Neural progenitor cell (in vitro differentiated cells): ENCODE data around the gene PRX. TPM values are rescaled to one million over a fixed set of nuclear protein-coding genes. Genes with fewer than 3 reads are reported as not detected.
A peak's percentile ranks its signal among the peaks of the same experiment; 100 is the strongest.

Source experiments
- DNase-seq: peaks from one replicate; pipeline ENCODE4 v3.0.0-alpha.2; 2016; ENCODE audit warnings: low spot score
- H2AFZ ChIP-seq: fragments of 200-600 bp; sonication (generic); replicated peaks from 2 replicates; pipeline ENCODE4 v1.6.1; 2016; ENCODE audit warnings: antibody characterized with exemption
- H3F3A ChIP-seq: fragments of 200-600 bp; sonication (generic); 2 replicates; pipeline ENCODE4 v1.6.1; 2016; ENCODE audit warnings: antibody characterized with exemption, low read depth
- H3K27ac ChIP-seq: fragments of 200-600 bp; sonication (generic); 2 replicates; pipeline ENCODE4 v1.5.1; 2016; ENCODE audit warnings: mild to moderate bottlenecking
- H3K27me3 ChIP-seq: fragments of 200-600 bp; sonication (generic); 2 replicates; pipeline ENCODE4 v1.6.1; 2016; ENCODE audit warnings: mild to moderate bottlenecking, moderate library complexity
- H3K36me3 ChIP-seq: fragments of 200-600 bp; sonication (generic); 2 replicates; pipeline ENCODE4 v1.5.1; 2016
- H3K4me1 ChIP-seq: fragments of 200-600 bp; sonication (generic); 2 replicates; pipeline ENCODE4 v1.6.1; 2016; ENCODE audit warnings: mixed run types
- H3K4me2 ChIP-seq: fragments of 200-600 bp; sonication (generic); 2 replicates; pipeline ENCODE4 v1.6.1; 2016
- H3K4me3 ChIP-seq: fragments of 200-600 bp; sonication (generic); 2 replicates; pipeline ENCODE4 v1.5.1; 2016
- H3K79me2 ChIP-seq: fragments of 200-600 bp; sonication (generic); 2 replicates; pipeline ENCODE4 v1.6.1; 2016; ENCODE audit warnings: low read depth
- H3K9ac ChIP-seq: fragments of 200-600 bp; sonication (generic); 2 replicates; pipeline ENCODE4 v1.6.1; 2016
- H3K9me3 ChIP-seq: fragments of 200-600 bp; sonication (generic); 2 replicates; pipeline ENCODE4 v1.5.1; 2016; ENCODE audit warnings: low read depth
- H4K20me1 ChIP-seq: fragments of 200-600 bp; sonication (generic); 2 replicates; pipeline ENCODE4 v1.6.1; 2016; ENCODE audit warnings: low read depth
- H3K27ac Mint-ChIP-seq: 3 replicates; pipeline ENCODE4 v1.8.0; 2021; ENCODE audit warnings: mixed read lengths
- H3K27me3 Mint-ChIP-seq: 2 replicates; pipeline ENCODE4 v1.8.0; 2022; ENCODE audit warnings: low read depth, mild to moderate bottlenecking, inconsistent platforms, moderate library complexity, mixed read lengths; ENCODE audit not compliant: insufficient read depth
- H3K36me3 Mint-ChIP-seq: 3 replicates; pipeline ENCODE4 v1.8.0; 2021; ENCODE audit warnings: mixed read lengths
- H3K4me1 Mint-ChIP-seq: 3 replicates; pipeline ENCODE4 v1.8.0; 2021; ENCODE audit warnings: mixed read lengths
- H3K4me3 Mint-ChIP-seq: 3 replicates; pipeline ENCODE4 v1.8.0; 2021; ENCODE audit warnings: mild to moderate bottlenecking, moderate library complexity, mixed read lengths
- H3K9me3 Mint-ChIP-seq: 3 replicates; pipeline ENCODE4 v1.8.0; 2020; ENCODE audit warnings: mixed read lengths
- CTCF ChIP-seq: fragments of 200-600 bp; sonication (generic); IDR thresholded peaks from 2 replicates; pipeline ENCODE4 v1.5.1; 2017; ENCODE audit warnings: antibody characterized with exemption, mild to moderate bottlenecking
- EZH2 ChIP-seq: fragments of 200-600 bp; sonication (generic); IDR thresholded peaks from 2 replicates; pipeline ENCODE4 v1.6.1; 2017; ENCODE audit warnings: antibody characterized with exemption, mild to moderate bottlenecking, moderate library complexity
- EZH2phosphoT487 ChIP-seq: fragments of 200-600 bp; sonication (generic); IDR thresholded peaks from 2 replicates; pipeline ENCODE4 v1.6.1; 2017; ENCODE audit warnings: antibody characterized with exemption
- total RNA-seq: library from RNA; depleted of rRNA; stranded (reverse); fragments of >200 nt; gene quantifications from 2 replicates; pipeline ENCODE4 v1.2.3, GENCODE V29; 2015; ENCODE audit warnings: low replicate concordance

The PRX gene
- total RNA-seq, 1 donor from 2014 or later, result 1.4 TPM

GRCh38 chr19:40453151-40453735 is 40.1 kb upstream of the PRX start:
- Histone ChIP-seq H3K27ac (no peak overlapping the region), H3F3A (no peaks in the 10 kb centered on the region), H3K4me2 (no peak overlapping the region), H3K27me3 (no peaks in the 10 kb centered on the region), H3K4me1 (no peaks in the 10 kb centered on the region), H3K9me3 (no peaks in the 10 kb centered on the region), H3K79me2 (no peaks in the 10 kb centered on the region), H4K20me1 (no peaks in the 10 kb centered on the region), H3K36me3 (no peaks in the 10 kb centered on the region), H3K4me3 (no peak overlapping the region), H3K9ac (no peak overlapping the region), H2AFZ (no peak overlapping the region)
- peaks cover 4% of the 10 kb centered on the region for H3K4me1 Mint-ChIP-seq
- DNase-seq, result no peak
- no peak overlapping the region for H3K4me3 Mint-ChIP-seq
- H3K27me3 Mint-ChIP-seq, result peaks cover 5% of the 10 kb centered on the region
- TF ChIP-seq EZH2, result no peak
- no peak for TF ChIP-seq EZH2phosphoT487
- TF ChIP-seq CTCF, result no peak
- H3K9me3 Mint-ChIP-seq, result no peaks in the 10 kb centered on the region
- peak overlapping the region; percentile 15 for H3K27ac Mint-ChIP-seq
- H3K36me3 Mint-ChIP-seq, result no peaks in the 10 kb centered on the region

- peak overlapping the region; percentile 87 for H3K27ac Mint-ChIP-seq
These were observed 38.8 kb upstream of the PRX start for GRCh38 chr19:40452016-40452415.

GRCh38 chr19:40450664-40451063 is 37.5 kb upstream of the PRX start:
- H4K20me1 ChIP-seq, result no peaks in the 10 kb centered on the region
- Mint-ChIP-seq H3K27ac (no peak overlapping the region), H3K4me1 (peaks cover 12% of the 10 kb centered on the region), H3K36me3 (no peaks in the 10 kb centered on the region), H3K27me3 (peaks cover 7% of the 10 kb centered on the region), H3K9me3 (no peaks in the 10 kb centered on the region), H3K4me3 (no peak overlapping the region)
- no peaks in the 10 kb centered on the region for H3K36me3 ChIP-seq
- TF ChIP-seq CTCF, result no peak
- no peak for TF ChIP-seq EZH2phosphoT487
- TF ChIP-seq EZH2, result no peak
- DNase-seq, result no peak
- H2AFZ ChIP-seq, result no peak overlapping the region
- H3F3A ChIP-seq, result peaks cover 12% of the 10 kb centered on the region
- H3K9ac ChIP-seq, result no peak overlapping the region
- H3K79me2 ChIP-seq, result no peaks in the 10 kb centered on the region
- no peak overlapping the region for H3K4me3 ChIP-seq
- no peaks in the 10 kb centered on the region for H3K27me3 ChIP-seq
- H3K4me2 ChIP-seq, result no peak overlapping the region
- H3K9me3 ChIP-seq, result no peaks in the 10 kb centered on the region
- H3K27ac ChIP-seq, result no peak overlapping the region
- peaks cover 7% of the 10 kb centered on the region for H3K4me1 ChIP-seq

More at GRCh38 chr19:40452016-40452415, 38.8 kb upstream of the PRX start:
- Histone ChIP-seq H2AFZ (no peak overlapping the region), H3K4me2 (no peak overlapping the region), H3K27ac (no peak overlapping the region), H3K27me3 (no peaks in the 10 kb centered on the region), H3F3A (no peaks in the 10 kb centered on the region), H3K9me3 (no peaks in the 10 kb centered on the region), H4K20me1 (no peaks in the 10 kb centered on the region), H3K4me1 (no peaks in the 10 kb centered on the region), H3K36me3 (no peaks in the 10 kb centered on the region), H3K79me2 (no peaks in the 10 kb centered on the region), H3K4me3 (no peak overlapping the region), H3K9ac (no peak overlapping the region)
- Mint-ChIP-seq H3K4me1 (peaks cover 4% of the 10 kb centered on the region), H3K27me3 (peaks cover 5% of the 10 kb centered on the region), H3K4me3 (no peak overlapping the region), H3K36me3 (no peaks in the 10 kb centered on the region), H3K9me3 (no peaks in the 10 kb centered on the region)
- TF ChIP-seq EZH2 (no peak), CTCF (no peak), EZH2phosphoT487 (no peak)
- no peak for DNase-seq
